ENCODE data around the gene SEMA4C. TPM values are rescaled to one million over a fixed set of nuclear protein-coding genes. Genes with fewer than 3 reads are reported as not detected.
A peak's percentile ranks its signal among the peaks of the same experiment; 100 is the strongest.

SEMA4C gene
- total and polyA plus RNA-seq, 2 of the 4 experiments (the other 2 are of a cell fraction): 15.8 to 24.3 TPM

DNA sequence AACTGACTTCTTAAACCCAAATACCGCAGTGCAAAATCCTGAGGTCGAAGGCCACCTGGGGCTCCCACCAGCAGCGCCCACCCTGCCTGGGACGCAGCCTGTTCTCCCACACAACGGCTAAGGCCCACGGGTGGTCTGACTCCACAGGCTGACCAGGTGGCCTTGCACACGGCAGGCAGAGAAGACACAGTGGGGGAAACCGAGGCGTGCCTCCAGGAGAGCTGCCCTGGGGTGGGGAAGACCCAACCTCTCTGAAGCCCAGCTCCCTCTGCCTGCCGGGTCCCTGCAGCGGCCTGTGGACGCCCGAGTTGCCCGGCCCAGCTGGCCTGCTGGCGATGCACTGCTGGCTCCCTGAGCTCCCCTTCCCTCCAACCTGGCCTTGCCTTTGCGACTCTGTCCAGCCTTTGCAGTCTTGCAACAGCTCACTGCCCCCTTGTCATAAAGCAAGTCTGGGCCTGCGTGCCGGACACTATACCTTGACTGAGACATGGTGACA is 9.7 kb upstream of the SEMA4C start (continued):
- TF ChIP-seq CHD1 (IDR thresholded peaks at IDR 0.05; ENCODE audit: low read depth, low read length) (no peak), SMC3 (IDR thresholded peaks at IDR 0.05; ENCODE audit: low read depth, low read length) (no peak), BHLHE40 (IDR thresholded peaks at IDR 0.05; ENCODE audit: low read depth, low read length) (no peak), FOS (IDR thresholded peaks at IDR 0.05; ENCODE audit: low read depth, low read length) (no peak), CEBPB (IDR thresholded peaks at IDR 0.05; ENCODE audit: low read depth, low read length) (no peak)

DNA sequence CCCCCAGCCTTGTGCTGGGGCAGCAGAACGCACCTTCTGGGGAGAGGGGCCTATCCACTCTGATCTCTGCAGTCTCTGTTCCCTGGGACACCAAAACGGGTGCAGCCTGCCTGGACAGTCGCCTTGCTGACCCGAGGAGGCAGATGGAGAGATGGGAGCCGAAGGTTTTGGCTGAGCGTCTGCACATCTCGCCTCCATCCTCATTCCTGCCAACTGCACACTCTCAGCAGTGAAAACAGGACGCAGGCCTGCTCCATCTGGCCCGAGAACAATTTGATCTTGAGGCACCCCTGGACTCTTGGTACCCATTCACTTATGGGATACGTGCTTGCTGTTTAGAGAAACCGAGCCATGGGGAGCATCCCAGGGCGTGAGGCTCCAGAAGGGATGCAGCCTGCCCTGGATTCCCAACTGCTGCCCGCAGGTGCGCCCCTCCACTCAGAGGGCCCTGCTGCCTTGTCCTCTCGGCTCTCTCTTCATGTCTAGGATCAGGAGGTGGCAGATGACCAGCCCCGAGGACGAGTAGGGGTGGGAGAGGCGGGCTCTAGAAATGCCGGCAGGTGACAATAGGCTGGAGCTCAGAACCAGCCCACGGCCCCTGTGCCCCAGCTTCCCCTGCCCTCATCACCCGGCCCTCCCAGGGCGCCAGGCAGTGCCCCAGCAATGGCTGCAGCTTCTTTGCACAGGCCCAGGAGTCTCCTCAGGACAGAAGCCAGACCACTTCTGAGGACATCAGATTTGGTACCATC is 9.1 kb upstream of the SEMA4C start:
- no peaks in the 10 kb centered on the region for H3K9me3 ChIP-seq (ENCODE audit: control insufficient read depth, insufficient read depth, low read length)
- H3K27ac ChIP-seq (ENCODE audit: insufficient read depth, low read length): no peak overlapping the region
- no peak overlapping the region for H2BK120ac ChIP-seq (ENCODE audit: low read depth, low read length)
- no peak overlapping the region for H3K4me3 ChIP-seq (ENCODE audit: insufficient read depth, low read depth, low read length)
- peaks cover 9% of the 10 kb centered on the region for H3K4me1 ChIP-seq (ENCODE audit: control insufficient read depth, insufficient read depth, low read length)
- no peak overlapping the region for H2AFZ ChIP-seq (replicated peaks; ENCODE audit: low read length, poor library complexity)
- no peak overlapping the region for H4K91ac ChIP-seq (ENCODE audit: insufficient read depth, low read depth, low read length)
- peak overlapping the region; percentile 72 for H2AK9ac ChIP-seq (replicated peaks; ENCODE audit: low read depth, low read length, poor library complexity)
- dilution Hi-C loops (cut with HindIII; ENCODE audit: low sequenced_read_pairs, unreplicated experiment): no loop called here
- H2BK5ac ChIP-seq (ENCODE audit: low read depth, low read length, poor library complexity, severe bottlenecking): no peak overlapping the region
- no peaks in the 10 kb centered on the region for H4K20me1 ChIP-seq (ENCODE audit: insufficient read depth, low read length)
- no peak overlapping the region for H3K23ac ChIP-seq (ENCODE audit: low read depth, low read length)
- no peak overlapping the region for H3K14ac ChIP-seq (replicated peaks; ENCODE audit: low read depth, low read length)
- H3K9me1 ChIP-seq (ENCODE audit: insufficient read depth, low read length): no peaks in the 10 kb centered on the region
- no peak for TF ChIP-seq MAFK (IDR thresholded peaks at IDR 0.05; ENCODE audit: low read depth, low read length)
- TF ChIP-seq RFX5 (IDR thresholded peaks at IDR 0.05; ENCODE audit: low read depth, low read length): no peak
- TF ChIP-seq FOS (IDR thresholded peaks at IDR 0.05; ENCODE audit: low read depth, low read length): no peak
- TF ChIP-seq, protein P1, sequence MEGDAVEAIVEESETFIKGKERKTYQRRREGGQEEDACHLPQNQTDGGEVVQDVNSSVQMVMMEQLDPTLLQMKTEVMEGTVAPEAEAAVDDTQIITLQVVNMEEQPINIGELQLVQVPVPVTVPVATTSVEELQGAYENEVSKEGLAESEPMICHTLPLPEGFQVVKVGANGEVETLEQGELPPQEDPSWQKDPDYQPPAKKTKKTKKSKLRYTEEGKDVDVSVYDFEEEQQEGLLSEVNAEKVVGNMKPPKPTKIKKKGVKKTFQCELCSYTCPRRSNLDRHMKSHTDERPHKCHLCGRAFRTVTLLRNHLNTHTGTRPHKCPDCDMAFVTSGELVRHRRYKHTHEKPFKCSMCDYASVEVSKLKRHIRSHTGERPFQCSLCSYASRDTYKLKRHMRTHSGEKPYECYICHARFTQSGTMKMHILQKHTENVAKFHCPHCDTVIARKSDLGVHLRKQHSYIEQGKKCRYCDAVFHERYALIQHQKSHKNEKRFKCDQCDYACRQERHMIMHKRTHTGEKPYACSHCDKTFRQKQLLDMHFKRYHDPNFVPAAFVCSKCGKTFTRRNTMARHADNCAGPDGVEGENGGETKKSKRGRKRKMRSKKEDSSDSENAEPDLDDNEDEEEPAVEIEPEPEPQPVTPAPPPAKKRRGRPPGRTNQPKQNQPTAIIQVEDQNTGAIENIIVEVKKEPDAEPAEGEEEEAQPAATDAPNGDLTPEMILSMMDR (conservative IDR thresholded peaks at IDR 0.05; ENCODE audit: low read depth, low read length): no peak
- TF ChIP-seq RCOR1 (IDR thresholded peaks at IDR 0.05; ENCODE audit: insufficient replicate concordance, low read length): no peak
- TF ChIP-seq RAD21 (IDR thresholded peaks at IDR 0.05; ENCODE audit: low read length): no peak
- TF ChIP-seq MAZ (IDR thresholded peaks at IDR 0.05; ENCODE audit: borderline replicate concordance, low read depth, low read length): no peak
- TF ChIP-seq BHLHE40 (IDR thresholded peaks at IDR 0.05; ENCODE audit: low read depth, low read length): no peak
- no peak for TF ChIP-seq MXI1 (IDR thresholded peaks at IDR 0.05; ENCODE audit: borderline replicate concordance, low read depth, low read length)
- TF ChIP-seq POLR2A (IDR thresholded peaks at IDR 0.05; ENCODE audit: low read depth, low read length): no peak
- TF ChIP-seq CEBPB (IDR thresholded peaks at IDR 0.05; ENCODE audit: low read depth, low read length): no peak
- no TSS peak for BruUV-seq (replicated peaks)
- H2BK15ac ChIP-seq (ENCODE audit: low read depth, low read length): no peak overlapping the region
- no peak overlapping the region for H2AK5ac ChIP-seq (ENCODE audit: low read depth, low read length)
- intact Hi-C loops (cut with micrococcal nuclease): no loop called here
- DNase-seq (no peak), ATAC-seq (ENCODE audit: low read depth) (no peak)
- no peak overlapping the region for H2BK20ac ChIP-seq (ENCODE audit: low read depth, low read length)
- no peak overlapping the region for H3K9ac ChIP-seq (ENCODE audit: low read depth, low read length)
- no peaks in the 10 kb centered on the region for H3K79me1 ChIP-seq (ENCODE audit: low read depth in 1 of 2, low read length in 2 of 2)
- H3K56ac ChIP-seq (ENCODE audit: extremely low read depth, insufficient read depth, low read length): no peak overlapping the region
- H3K4ac ChIP-seq (ENCODE audit: low read depth, low read length): no peak overlapping the region
- in situ Hi-C loops (cut with MboI; ENCODE audit: low sequenced_read_pairs): no loop called here
- ChIA-PET POLR2A (ENCODE audit: unreplicated experiment) (no interaction called here), CTCF (no interaction called here)
- no peak overlapping the region for H3K18ac ChIP-seq (ENCODE audit: low read depth, low read length)
- H4K5ac ChIP-seq (ENCODE audit: low read depth, low read length): no peak overlapping the region
- peaks cover 17% of the 10 kb centered on the region; the same call in 1 of the 2 replicates for H3K27me3 ChIP-seq (ENCODE audit: control insufficient read depth, insufficient read depth, low read length)
- no peak overlapping the region for H3K4me2 ChIP-seq (ENCODE audit: low read depth, low read length)
- 73% methylated on average over 3 of the region's 22 CpGs; no CpG with 5 or more reads in 1 of the 2 experiments for WGBS, 2 experiments (ENCODE audit: extremely low coverage in 2 of 2, insufficient read length in 1 of 2)
- no peak overlapping the region for H4K8ac ChIP-seq (ENCODE audit: low read depth in 2 of 2, low read length in 2 of 2)
- H3K36me3 ChIP-seq (ENCODE audit: control insufficient read depth, insufficient read depth, low read length): no peaks in the 10 kb centered on the region
